SK-MEL-5 (cell line): ENCODE measurements around the gene NAPG. TPM values are rescaled to one million over a fixed set of nuclear protein-coding genes. Genes with fewer than 3 reads are reported as not detected.

Experiments used
- DNase-seq: peaks from one replicate; pipeline ENCODE4 v3.0.0-alpha.2; 2016; ENCODE audit warnings: low read depth, low spot score
- in situ Hi-C: cut with HindIII; loops from 2 replicates; pipeline ENCODE4 v1.10.0; 2016; ENCODE audit warnings: low sequenced_read_pairs, high pct_unique_total_duplicates, low pct_unique_long_range_greater_than_20kb
- polyA plus RNA-seq, 2 experiments: library from polyadenylated mRNA; depleted of rRNA; stranded (reverse); fragments of >200 nt; gene quantifications; 2 replicates each; pipeline ENCODE4 v1.2.3, GENCODE V29; 2015
- total RNA-seq: library from RNA; depleted of rRNA; stranded (reverse); fragments of >200 nt; shearing (Covaris generic); gene quantifications from 2 replicates; pipeline ENCODE4 v1.2.3, GENCODE V29; 2014; rRNA removed

NAPG gene
- 31.1 and 32.2 TPM in 2 replicates for total RNA-seq
- 17.4 and 19.3 TPM in 2 replicates for polyA plus RNA-seq (2015; cell fraction: cytosol; rRNA removed)
- 85.3 and 92.3 TPM in 2 replicates for polyA plus RNA-seq (2015; cell fraction: nucleus; rRNA removed)

- in situ Hi-C loops: no loop called here
Measured at GRCh38 chr18:10525697-10526560, at the start of gene NAPG. NAPG (plus strand) TSS chr18:10526027; CDS start chr18:10526103, 76 bp downstream.

GRCh38 chr18:10476338-10476791 is 49.5 kb upstream of the NAPG start:
- in situ Hi-C loops: no loop called here
- DNase-seq: no peak

More at GRCh38 chr18:10525697-10526560, at the start of gene NAPG:
- peak; percentile 89 for DNase-seq

GRCh38 chr18:10477121-10477862 is 48.5 kb upstream of the NAPG start:
- in situ Hi-C loops: no loop called here
- no peak for DNase-seq

GRCh38 chr18:10477863-10478260 is 48.0 kb upstream of the NAPG start:
- DNase-seq: no peak
- in situ Hi-C loops: no loop called here

- DNase-seq: no peak
- in situ Hi-C loops: no loop called here
Measured at GRCh38 chr18:10481831-10482230, 44.0 kb upstream of the NAPG start.

GRCh38 chr18:10482363-10482984 is 43.4 kb upstream of the NAPG start:
- in situ Hi-C loops: no loop called here
- DNase-seq: no peak

GRCh38 chr18:10482985-10483949 is 42.6 kb upstream of the NAPG start:
- DNase-seq: no peak
- in situ Hi-C loops: no loop called here

GRCh38 chr18:10485475-10485874 is 40.4 kb upstream of the NAPG start:
- in situ Hi-C loops: no loop called here
- no peak for DNase-seq

GRCh38 chr18:10486362-10486761 is 39.5 kb upstream of the NAPG start:
- no peak for DNase-seq
- in situ Hi-C loops: no loop called here

- in situ Hi-C loops: no loop called here
- DNase-seq: no peak
Measured at GRCh38 chr18:10487154-10487553, 38.7 kb upstream of the NAPG start.

GRCh38 chr18:10488017-10488416 is 37.8 kb upstream of the NAPG start:
- in situ Hi-C loops: no loop called here
- no peak for DNase-seq

GRCh38 chr18:10490401-10491165 is 35.2 kb upstream of the NAPG start:
- DNase-seq: peak; percentile 40

GRCh38 chr18:10495936-10496335 is 29.9 kb upstream of the NAPG start:
- in situ Hi-C loops: no loop called here
- no peak for DNase-seq

More at GRCh38 chr18:10490401-10491165, 35.2 kb upstream of the NAPG start:
- in situ Hi-C loops: no loop called here

- in situ Hi-C loops: no loop called here
Measured at GRCh38 chr18:10497206-10497749, 28.5 kb upstream of the NAPG start.

GRCh38 chr18:10499230-10499629 is 26.6 kb upstream of the NAPG start:
- no peak for DNase-seq
- in situ Hi-C loops: no loop called here

More at GRCh38 chr18:10497206-10497749, 28.5 kb upstream of the NAPG start:
- no peak for DNase-seq

GRCh38 chr18:10500038-10500437 is 25.8 kb upstream of the NAPG start:
- in situ Hi-C loops: no loop called here
- no peak for DNase-seq
